Keratinocyte (primary cell): ENCODE measurements around the gene NDEL1. TPM values are rescaled to one million over a fixed set of nuclear protein-coding genes. Genes with fewer than 3 reads are reported as not detected.

Experiments used
- DNase-seq: peaks from one replicate; pipeline ENCODE4 v3.0.0-alpha.2; 2011; ENCODE audit warnings: low read depth, missing footprints, low spot score
- FAIRE-seq: peaks from 2 replicates; lab custom pipeline; 2011; peaks lifted over from hg19 to GRCh38; lab: Jason Lieb, UNC
- H2AFZ ChIP-seq: 2 replicates; pipeline ENCODE4 v1.6.0; 2012; ENCODE audit warnings: low read length, control low read depth, inconsistent platforms; ENCODE audit not compliant: control insufficient read depth
- H3K27ac ChIP-seq: 2 replicates; pipeline ENCODE4 v1.5.1; 2011; ENCODE audit warnings: low read length; ENCODE audit not compliant: control insufficient read depth, insufficient read depth
- H3K27me3 ChIP-seq: 3 replicates; pipeline ENCODE4 v1.6.0; 2011; ENCODE audit warnings: low read length; ENCODE audit not compliant: control insufficient read depth, insufficient read depth; ENCODE audit errors: extremely low read depth
- H3K36me3 ChIP-seq, 2 experiments: 2 replicates in 1 of 2; 3 replicates in 1 of 2; pipeline ENCODE4 v1.5.1; 2011; ENCODE audit warnings: low read length in 2 of 2, mild to moderate bottlenecking in 1 of 2; ENCODE audit not compliant: control insufficient read depth in 2 of 2, insufficient read depth in 2 of 2; ENCODE audit errors: extremely low read depth in 1 of 2
- H3K4me1 ChIP-seq: 3 replicates; pipeline ENCODE4 v1.5.1; 2011; ENCODE audit warnings: low read length; ENCODE audit not compliant: control insufficient read depth, insufficient read depth; ENCODE audit errors: extremely low read depth
- H3K4me2 ChIP-seq: 3 replicates; pipeline ENCODE4 v1.6.0; 2011; ENCODE audit warnings: low read depth, low read length; ENCODE audit not compliant: control insufficient read depth, insufficient read depth; ENCODE audit errors: extremely low read depth
- H3K4me3 ChIP-seq, 3 experiments: fragments of 200-600 bp in 1 of 3; sonication (generic) in 1 of 3; 2 replicates in 2 of 3; 3 replicates in 1 of 3; pipeline ENCODE4 v1.5.1; 2011 to 2016; ENCODE audit warnings: low read length in 3 of 3, mild to moderate bottlenecking in 3 of 3, control low read depth in 2 of 3, inconsistent platforms in 1 of 3, low read depth in 1 of 3, mixed read lengths in 1 of 3, mixed run types in 1 of 3, moderate library complexity in 1 of 3; ENCODE audit not compliant: control insufficient read depth in 2 of 3, insufficient read depth in 2 of 3; ENCODE audit errors: extremely low read depth in 1 of 3
- H3K79me2 ChIP-seq: 2 replicates; pipeline ENCODE4 v1.6.0; 2012; ENCODE audit warnings: low read length; ENCODE audit not compliant: control insufficient read depth, insufficient read depth
- H3K9ac ChIP-seq: 3 replicates; pipeline ENCODE4 v1.6.0; 2011; ENCODE audit warnings: low read length; ENCODE audit not compliant: control insufficient read depth, insufficient read depth; ENCODE audit errors: extremely low read depth
- H3K9me1 ChIP-seq: 3 replicates; pipeline ENCODE4 v1.6.0; 2011; ENCODE audit warnings: low read length; ENCODE audit not compliant: control insufficient read depth, insufficient read depth; ENCODE audit errors: extremely low read depth
- H3K9me3 ChIP-seq: 2 replicates; pipeline ENCODE4 v1.5.1; 2012; ENCODE audit warnings: low read depth, low read length; ENCODE audit not compliant: control insufficient read depth
- H4K20me1 ChIP-seq: 3 replicates; pipeline ENCODE4 v1.6.0; 2011; ENCODE audit warnings: low read length; ENCODE audit not compliant: control insufficient read depth, insufficient read depth; ENCODE audit errors: extremely low read depth
- CTCF ChIP-seq, 3 experiments: IDR thresholded peaks in 1 of 3; conservative IDR thresholded peaks in 1 of 3; optimal IDR thresholded peaks in 1 of 3; 2 replicates in 2 of 3; 3 replicates in 1 of 3; pipeline versions ENCODE3 to v1.5.1; 2011; ENCODE audit warnings: low read length in 3 of 3, mild to moderate bottlenecking in 3 of 3, moderate library complexity in 2 of 3, control low read depth in 1 of 3, inconsistent platforms in 1 of 3; ENCODE audit not compliant: insufficient read depth in 2 of 3; ENCODE audit errors: extremely low read depth in 1 of 3
- EZH2 ChIP-seq: IDR thresholded peaks from one replicate; pipeline ENCODE4 v1.6.1; 2012; ENCODE audit warnings: inconsistent platforms, mild to moderate bottlenecking, low read length, moderate library complexity
- dilution Hi-C: fragments of 300-500 bp; cut with MboI; formaldehyde crosslinking; loops from one replicate; pipeline ENCODE4 v1.7.0; 2020; ENCODE audit warnings: low sequenced_read_pairs; ENCODE audit not compliant: extremely low pct_ligation_motif_present
- polyA plus RNA-seq, 5 experiments: library from polyadenylated mRNA; depleted of rRNA in 3 of 5; stranded (reverse) in 3 of 5; stranded (forward) in 1 of 5; unstranded in 1 of 5; fragments of >200 nt; gene quantifications; 1 replicate in 1 of 5; 2 replicates in 3 of 5; 3 replicates in 1 of 5; pipeline versions ENCODE4 v1.2.1 to v1.2.3, GENCODE V29; 2011 to 2012; ENCODE audit warnings: missing spikeins in 2 of 5, low read depth in 1 of 5, low replicate concordance in 1 of 5

Gene NDEL1
- polyA plus RNA-seq, 1 donor (not counting 4 experiments of a cell fraction or from before 2014, with no cell fraction given): 76.8 TPM

DNA sequence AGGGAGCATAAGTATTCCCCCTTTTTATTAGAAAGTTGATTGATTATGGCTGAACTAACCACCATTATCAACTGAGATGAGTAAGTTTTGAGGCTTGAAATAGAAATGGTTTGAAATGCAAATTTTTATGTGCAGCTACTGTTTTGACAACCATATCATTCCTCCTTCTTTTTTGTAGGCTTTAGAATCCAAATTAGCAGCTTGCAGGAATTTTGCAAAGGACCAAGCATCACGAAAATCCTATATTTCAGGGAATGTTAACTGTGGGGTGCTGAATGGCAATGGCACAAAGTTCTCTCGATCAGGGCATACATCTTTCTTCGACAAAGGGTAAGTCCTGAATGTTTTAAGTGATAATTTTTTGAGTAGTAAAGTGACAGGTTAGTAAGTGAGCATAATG is 24.1 kb downstream of the NDEL1 start:
- FAIRE-seq: no peak
- Histone ChIP-seq H2AFZ (no peak overlapping the region), H4K20me1 (peaks cover 13% of the 10 kb centered on the region), H3K9me3 (no peaks in the 10 kb centered on the region), H3K79me2 (peaks cover 38% of the 10 kb centered on the region), H3K4me2 (no peak overlapping the region), H3K9me1 (peaks cover 3% of the 10 kb centered on the region), H3K4me1 (peaks cover 13% of the 10 kb centered on the region), H3K9ac (no peak overlapping the region), H3K36me3 (peaks cover 33 to 39% of the 10 kb centered on the region in 2 experiments), H3K27me3 (no peaks in the 10 kb centered on the region), H3K4me3 (no peak overlapping the region), H3K27ac (no peak overlapping the region)
- dilution Hi-C loops: no loop called here
- DNase-seq: no peak
- TF ChIP-seq CTCF (optimal IDR thresholded peaks at IDR 0.05 in 1 of 3, IDR thresholded peaks at IDR 0.05 in 1 of 3, conservative IDR thresholded peaks at IDR 0.05 in 1 of 3; ENCODE audit: extremely low read depth in 1 of 3, insufficient read depth in 2 of 3, low read length in 3 of 3) (no peak), EZH2 (no peak)

DNA sequence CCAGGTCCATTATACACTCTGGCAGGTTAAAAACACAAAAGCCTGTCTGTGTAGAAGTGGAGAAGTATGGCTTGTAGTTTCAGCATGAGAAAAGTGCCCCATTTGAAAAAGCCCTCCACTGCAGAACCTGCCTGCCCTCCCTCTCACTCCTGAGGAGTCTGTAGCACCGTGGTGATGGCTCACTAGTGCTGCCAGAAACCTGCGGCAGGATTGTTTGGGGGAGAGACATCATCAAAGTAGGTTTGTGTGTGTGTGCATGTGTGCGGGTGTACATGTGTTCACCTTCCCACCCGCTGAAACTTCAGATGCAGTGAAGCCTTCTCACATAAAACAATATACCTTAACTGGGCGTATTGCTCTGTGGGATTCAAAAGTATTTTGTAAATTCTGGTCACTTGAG is 26.9 kb downstream of the NDEL1 start:
- H3K36me3 ChIP-seq: peaks cover 32 to 39% of the 10 kb centered on the region in 2 experiments
- H3K9me1 ChIP-seq: peaks cover 3% of the 10 kb centered on the region
- H3K9me3 ChIP-seq: no peaks in the 10 kb centered on the region
- H3K27me3 ChIP-seq: no peaks in the 10 kb centered on the region
- peaks cover 24% of the 10 kb centered on the region for H3K4me1 ChIP-seq
- dilution Hi-C loops: no loop called here
- H3K4me2 ChIP-seq: no peak overlapping the region
- H3K79me2 ChIP-seq: peaks cover 53% of the 10 kb centered on the region
- no peak overlapping the region for H3K4me3 ChIP-seq
- H4K20me1 ChIP-seq: peaks cover 23% of the 10 kb centered on the region
- H3K27ac ChIP-seq: no peak overlapping the region
- FAIRE-seq (no peak), DNase-seq (no peak)
- no peak overlapping the region for H2AFZ ChIP-seq
- TF ChIP-seq EZH2 (no peak), CTCF (optimal IDR thresholded peaks at IDR 0.05 in 1 of 3, IDR thresholded peaks at IDR 0.05 in 1 of 3, conservative IDR thresholded peaks at IDR 0.05 in 1 of 3; ENCODE audit: extremely low read depth in 1 of 3, insufficient read depth in 2 of 3, low read length in 3 of 3) (no peak)
- H3K9ac ChIP-seq: no peak overlapping the region
